WERI-Rb-1 (cell line): Measurements from ENCODE around the gene C20orf144.

ENCODE experiments used
- DNase-seq: peaks from one replicate; pipeline ENCODE4 v3.0.0-alpha.2; 2020
- H3K27ac ChIP-seq: fragments of 250-450 bp; sonication (Bioruptor Pico); 2 replicates; pipeline ENCODE4 v1.5.1; 2020; ENCODE audit warnings: mild to moderate bottlenecking, moderate library complexity
- H3K27me3 ChIP-seq: fragments of 250-450 bp; sonication (Bioruptor Pico); 2 replicates; pipeline ENCODE4 v1.5.1; 2021; ENCODE audit warnings: mild to moderate bottlenecking, low read depth, moderate library complexity; ENCODE audit not compliant: insufficient read depth, severe bottlenecking
- H3K36me3 ChIP-seq: fragments of 250-450 bp; sonication (Bioruptor Pico); 2 replicates; pipeline ENCODE4 v1.5.1; 2020; ENCODE audit warnings: mild to moderate bottlenecking, moderate library complexity
- H3K4me3 ChIP-seq: 2 replicates; pipeline ENCODE4 v1.5.1; 2011; ENCODE audit warnings: low read depth, mild to moderate bottlenecking, control low read depth, low read length
- H3K9me3 ChIP-seq: fragments of 250-450 bp; sonication (Bioruptor Pico); 2 replicates; pipeline ENCODE4 v1.5.1; 2021; ENCODE audit warnings: mild to moderate bottlenecking, moderate library complexity; ENCODE audit not compliant: severe bottlenecking
- TF ChIP-seq, protein P1 (sequence below): IDR thresholded peaks from 2 replicates; pipeline ENCODE4 v1.5.1; 2011; ENCODE audit warnings: low read depth, mild to moderate bottlenecking, control low read depth, inconsistent platforms, low read length

Gene C20orf144

DNA sequence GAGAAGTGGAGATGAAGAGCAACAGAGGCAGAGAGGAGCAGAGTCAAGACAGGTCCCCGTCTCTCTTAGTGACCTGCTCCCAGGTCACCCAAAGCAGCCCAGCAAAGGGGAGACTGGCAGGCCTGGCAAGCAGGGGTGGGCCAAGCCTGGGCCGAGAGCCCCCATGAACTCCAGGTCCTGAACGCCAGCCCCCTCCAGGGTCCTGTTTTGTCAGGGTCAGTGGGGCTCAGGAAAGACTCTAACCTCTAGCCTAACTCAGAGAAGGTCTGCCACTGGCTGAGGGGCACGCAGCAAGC lies 10.9 kb downstream of the C20orf144 start:
- Histone ChIP-seq H3K4me3 (peak overlapping the region; percentile 58), H3K27ac (peak overlapping the region; percentile 91), H3K9me3 (no peaks in the 10 kb centered on the region), H3K27me3 (no peaks in the 10 kb centered on the region), H3K36me3 (peaks cover 49% of the 10 kb centered on the region)
- no peak for DNase-seq
- TF ChIP-seq, protein P1, sequence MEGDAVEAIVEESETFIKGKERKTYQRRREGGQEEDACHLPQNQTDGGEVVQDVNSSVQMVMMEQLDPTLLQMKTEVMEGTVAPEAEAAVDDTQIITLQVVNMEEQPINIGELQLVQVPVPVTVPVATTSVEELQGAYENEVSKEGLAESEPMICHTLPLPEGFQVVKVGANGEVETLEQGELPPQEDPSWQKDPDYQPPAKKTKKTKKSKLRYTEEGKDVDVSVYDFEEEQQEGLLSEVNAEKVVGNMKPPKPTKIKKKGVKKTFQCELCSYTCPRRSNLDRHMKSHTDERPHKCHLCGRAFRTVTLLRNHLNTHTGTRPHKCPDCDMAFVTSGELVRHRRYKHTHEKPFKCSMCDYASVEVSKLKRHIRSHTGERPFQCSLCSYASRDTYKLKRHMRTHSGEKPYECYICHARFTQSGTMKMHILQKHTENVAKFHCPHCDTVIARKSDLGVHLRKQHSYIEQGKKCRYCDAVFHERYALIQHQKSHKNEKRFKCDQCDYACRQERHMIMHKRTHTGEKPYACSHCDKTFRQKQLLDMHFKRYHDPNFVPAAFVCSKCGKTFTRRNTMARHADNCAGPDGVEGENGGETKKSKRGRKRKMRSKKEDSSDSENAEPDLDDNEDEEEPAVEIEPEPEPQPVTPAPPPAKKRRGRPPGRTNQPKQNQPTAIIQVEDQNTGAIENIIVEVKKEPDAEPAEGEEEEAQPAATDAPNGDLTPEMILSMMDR = no peak

DNA sequence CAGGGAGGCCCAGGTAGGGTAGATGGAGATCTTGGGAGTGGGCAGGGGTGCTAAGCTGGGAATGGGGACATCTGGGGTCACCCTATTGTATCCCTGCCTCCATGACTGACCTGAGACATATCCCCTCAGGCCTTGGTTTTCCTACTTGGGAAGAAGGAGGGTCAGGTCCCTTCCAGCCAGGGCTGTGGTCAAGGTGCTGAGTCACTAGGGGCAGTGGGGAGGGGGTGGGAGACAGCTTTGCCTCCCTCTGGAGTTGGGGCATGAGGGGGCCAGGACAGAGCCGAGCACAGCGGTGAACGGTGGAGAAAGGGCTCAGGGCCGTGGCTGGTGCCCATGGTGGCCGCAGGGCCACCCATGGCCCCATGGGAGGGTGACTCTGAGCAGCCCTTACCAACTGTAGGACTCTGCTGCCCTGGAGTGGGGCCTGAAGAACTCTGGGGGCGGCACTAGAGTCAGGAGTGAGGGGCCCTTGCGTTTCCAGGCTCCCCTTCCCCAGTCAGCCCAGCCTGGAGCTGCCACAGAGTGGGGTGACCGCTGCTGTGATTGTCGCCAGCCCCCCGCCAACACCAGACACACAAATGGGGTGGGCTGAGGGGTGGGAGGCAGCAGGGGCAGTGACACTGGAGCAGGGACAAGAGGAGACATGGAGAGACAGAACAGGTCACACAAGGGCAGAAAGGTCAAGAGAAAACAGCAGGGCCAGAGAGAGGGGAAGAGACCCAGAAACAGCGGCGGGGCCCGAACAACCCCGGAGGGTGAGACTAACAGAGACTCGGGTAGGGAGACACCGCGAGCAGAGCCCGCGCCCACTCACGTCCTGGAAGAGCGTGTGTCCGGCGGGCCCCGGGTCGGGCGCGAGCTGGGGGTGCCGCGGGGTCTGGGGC lies 11.5 kb downstream of the C20orf144 start:
- H3K36me3 ChIP-seq = peaks cover 49% of the 10 kb centered on the region

DNA sequence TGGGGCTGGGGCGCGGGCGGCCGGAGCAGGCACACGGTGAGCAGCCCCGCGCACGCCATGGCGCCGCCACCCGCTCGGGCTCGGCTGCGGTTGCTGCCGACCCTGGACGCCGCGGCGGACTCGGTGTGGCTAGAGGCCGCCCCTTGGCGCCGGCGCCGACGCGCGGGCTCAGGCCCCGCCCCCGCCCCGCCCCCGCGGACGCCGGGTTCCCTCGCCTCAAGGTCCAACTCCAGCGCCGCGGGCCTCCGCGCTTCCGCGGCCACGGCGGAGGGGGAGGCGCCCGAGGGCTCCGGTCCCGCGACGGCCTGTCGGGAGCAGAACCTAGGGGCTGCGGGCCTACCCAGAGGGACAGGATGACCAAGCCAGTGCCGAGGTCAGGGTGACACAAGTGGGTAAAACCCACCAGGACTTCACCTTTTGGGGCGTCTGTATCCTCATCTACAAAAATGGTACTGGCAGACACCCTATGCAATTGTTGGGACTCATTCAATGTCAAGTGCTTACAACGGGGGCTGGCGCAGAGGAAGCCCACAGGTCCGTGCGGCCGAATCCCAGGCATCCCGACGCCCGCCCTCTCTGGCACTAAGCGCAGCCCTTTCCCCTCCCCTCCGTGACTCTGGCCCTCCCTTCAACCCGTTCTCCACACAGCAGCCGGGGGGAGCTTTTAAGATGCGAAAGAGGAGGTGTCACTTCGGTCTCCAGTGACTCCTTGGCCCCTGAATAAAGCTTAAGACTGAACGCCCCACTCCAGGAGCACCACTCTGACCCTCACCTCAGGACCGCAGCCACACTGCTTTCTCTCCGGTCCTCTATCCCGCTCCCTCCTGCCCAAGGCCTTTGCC lies 12.4 kb downstream of the C20orf144 start, which contains the start of gene NECAB3:
Gene NECAB3 (minus strand): TSS at position 135 of the 842 bp plus-strand sequence. CDS start 76 bp downstream, at position 59.
- TF ChIP-seq, protein P1 = no peak
- H3K36me3 ChIP-seq = peaks cover 52% of the 10 kb centered on the region
- H3K4me3 ChIP-seq = peak within 1 kb of the TSS; percentile 58
- H3K9me3 ChIP-seq = no peaks in the 10 kb centered on the region
- H3K27ac ChIP-seq = peak within 1 kb of the TSS; percentile 91
- DNase-seq = peak; percentile 82
- no peaks in the 10 kb centered on the region for H3K27me3 ChIP-seq

More for the DNA sequence above, 11.5 kb downstream of the C20orf144 start:
- peak overlapping the region; percentile 91 for H3K27ac ChIP-seq
- TF ChIP-seq, protein P1 = no peak
- H3K4me3 ChIP-seq = peak overlapping the region; percentile 58
- no peaks in the 10 kb centered on the region for H3K9me3 ChIP-seq
- no peak for DNase-seq
- H3K27me3 ChIP-seq = no peaks in the 10 kb centered on the region

DNA sequence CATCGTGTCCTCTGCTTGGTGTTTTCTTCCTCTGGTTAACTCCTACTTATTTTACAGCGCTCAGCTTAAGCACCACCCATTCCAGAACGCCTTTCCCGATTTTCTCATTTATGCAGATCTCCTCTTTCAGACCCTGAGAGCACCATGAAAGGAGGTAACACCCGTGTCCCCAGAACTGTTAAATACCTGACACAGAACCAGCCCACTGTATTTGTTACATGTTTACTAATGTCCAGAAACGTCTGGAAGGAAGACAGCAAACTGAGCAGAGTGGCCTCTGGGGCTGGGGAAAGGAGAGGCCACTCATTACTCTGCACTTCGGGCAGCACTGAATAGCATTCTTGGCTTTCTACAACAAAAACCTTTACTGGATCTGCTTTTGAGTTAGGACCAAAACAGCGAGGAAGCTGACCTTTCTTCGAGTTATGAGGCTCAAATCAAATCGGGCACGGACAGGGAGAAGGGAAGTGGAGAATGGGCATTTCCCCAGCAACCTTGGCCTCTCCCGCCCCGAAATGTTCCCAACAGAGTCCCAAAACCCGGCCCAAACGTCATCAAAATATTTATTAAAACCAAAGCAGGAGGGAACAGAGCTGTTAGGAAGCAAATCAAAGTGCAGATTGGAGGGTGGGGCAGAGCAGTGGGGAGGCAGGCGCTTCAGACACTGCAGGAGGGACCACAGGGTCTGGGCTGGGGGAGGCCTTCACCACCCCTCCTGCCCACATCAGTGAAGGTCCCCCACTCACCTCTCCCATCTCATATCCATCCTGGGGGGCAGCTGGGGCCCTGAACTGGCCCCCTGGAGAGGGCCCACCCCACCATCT lies 13.2 kb downstream of the C20orf144 start:
- Histone ChIP-seq H3K4me3 (peak overlapping the region; percentile 50), H3K27ac (peak overlapping the region; percentile 74), H3K9me3 (no peaks in the 10 kb centered on the region), H3K27me3 (no peaks in the 10 kb centered on the region), H3K36me3 (peaks cover 60% of the 10 kb centered on the region)
- DNase-seq = no peak
- TF ChIP-seq, protein P1 = no peak

DNA sequence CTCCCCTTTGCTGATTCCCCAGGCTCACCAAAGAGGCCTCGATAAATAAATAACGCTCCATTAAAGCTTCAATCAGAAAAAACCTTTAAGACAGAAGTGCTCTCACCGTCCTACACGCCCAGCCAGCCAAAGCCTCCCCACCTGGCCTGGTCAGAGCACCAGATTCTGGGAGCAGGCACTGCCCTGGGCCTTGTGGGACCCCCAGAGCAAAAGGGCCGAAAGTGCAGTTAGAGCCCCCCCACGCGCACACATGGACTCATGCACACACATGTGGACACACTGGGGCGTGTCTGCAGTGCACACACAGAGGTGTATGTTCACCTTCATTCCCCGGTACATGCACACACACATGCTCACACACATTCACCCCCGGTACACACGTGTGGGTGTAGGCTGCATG lies 14.0 kb downstream of the C20orf144 start:
- TF ChIP-seq, protein P1 = no peak
- no peaks in the 10 kb centered on the region for H3K27me3 ChIP-seq
- H3K9me3 ChIP-seq = no peaks in the 10 kb centered on the region
- peak overlapping the region; percentile 74; the same call in 1 of the 2 replicates for H3K27ac ChIP-seq
- H3K36me3 ChIP-seq = peaks cover 60% of the 10 kb centered on the region
- H3K4me3 ChIP-seq = no peak overlapping the region
- no peak for DNase-seq
